GM21367 (cell line): ENCODE data around the gene C8G.

Experiments
- ATAC-seq: cut with Tn5 transposase; IDR thresholded peaks from one replicate; pipeline ENCODE4 v1.9.1; 2021; ENCODE audit not compliant: unreplicated experiment

C8G gene

GRCh38 chr9:136964833-136965422, 19.9 kb downstream of the C8G start:
- ATAC-seq: no peak

GRCh38 chr9:136965771-136966484, 20.9 kb downstream of the C8G start:
- no peak for ATAC-seq

GRCh38 chr9:136968333-136969127, 23.5 kb downstream of the C8G start:
- ATAC-seq: no peak

- no peak for ATAC-seq
Observed at GRCh38 chr9:136969150-136969549, 24.1 kb downstream of the C8G start.

- no peak for ATAC-seq
Observed at GRCh38 chr9:136969774-136970173, 24.7 kb downstream of the C8G start.

GRCh38 chr9:136970361-136970760, 25.3 kb downstream of the C8G start:
- ATAC-seq: no peak

- ATAC-seq: no peak
Observed at GRCh38 chr9:136971746-136972145, 26.7 kb downstream of the C8G start.

GRCh38 chr9:136972335-136972734, 27.3 kb downstream of the C8G start:
- ATAC-seq: no peak

GRCh38 chr9:136972743-136973142, 27.7 kb downstream of the C8G start:
- ATAC-seq: no peak

- no peak for ATAC-seq
Observed at GRCh38 chr9:136973618-136974617, 28.9 kb downstream of the C8G start.

- no peak for ATAC-seq
Observed at GRCh38 chr9:136974817-136975535, 29.9 kb downstream of the C8G start.

- ATAC-seq: no peak
Observed at GRCh38 chr9:136975644-136976043, 30.6 kb downstream of the C8G start.

- no peak for ATAC-seq
Observed at GRCh38 chr9:136977223-136977622, 32.2 kb downstream of the C8G start, which contains the start of gene PTGDS. PTGDS (plus strand) TSS chr9:136977504; CDS start chr9:136977579, 75 bp downstream.

GRCh38 chr9:136977649-136978072, 32.6 kb downstream of the C8G start:
- no peak for ATAC-seq

- no peak for ATAC-seq
Observed at GRCh38 chr9:136978073-136978864, 33.2 kb downstream of the C8G start.

GRCh38 chr9:136978865-136979544, 34.0 kb downstream of the C8G start:
- no peak for ATAC-seq

GRCh38 chr9:136979769-136980587, 34.9 kb downstream of the C8G start:
- no peak for ATAC-seq
